ENCODE data around the gene YIPF6.
A peak's percentile ranks its signal among the peaks of the same experiment; 100 is the strongest.

YIPF6 gene, protein sequence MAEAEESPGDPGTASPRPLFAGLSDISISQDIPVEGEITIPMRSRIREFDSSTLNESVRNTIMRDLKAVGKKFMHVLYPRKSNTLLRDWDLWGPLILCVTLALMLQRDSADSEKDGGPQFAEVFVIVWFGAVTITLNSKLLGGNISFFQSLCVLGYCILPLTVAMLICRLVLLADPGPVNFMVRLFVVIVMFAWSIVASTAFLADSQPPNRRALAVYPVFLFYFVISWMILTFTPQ

DNA sequence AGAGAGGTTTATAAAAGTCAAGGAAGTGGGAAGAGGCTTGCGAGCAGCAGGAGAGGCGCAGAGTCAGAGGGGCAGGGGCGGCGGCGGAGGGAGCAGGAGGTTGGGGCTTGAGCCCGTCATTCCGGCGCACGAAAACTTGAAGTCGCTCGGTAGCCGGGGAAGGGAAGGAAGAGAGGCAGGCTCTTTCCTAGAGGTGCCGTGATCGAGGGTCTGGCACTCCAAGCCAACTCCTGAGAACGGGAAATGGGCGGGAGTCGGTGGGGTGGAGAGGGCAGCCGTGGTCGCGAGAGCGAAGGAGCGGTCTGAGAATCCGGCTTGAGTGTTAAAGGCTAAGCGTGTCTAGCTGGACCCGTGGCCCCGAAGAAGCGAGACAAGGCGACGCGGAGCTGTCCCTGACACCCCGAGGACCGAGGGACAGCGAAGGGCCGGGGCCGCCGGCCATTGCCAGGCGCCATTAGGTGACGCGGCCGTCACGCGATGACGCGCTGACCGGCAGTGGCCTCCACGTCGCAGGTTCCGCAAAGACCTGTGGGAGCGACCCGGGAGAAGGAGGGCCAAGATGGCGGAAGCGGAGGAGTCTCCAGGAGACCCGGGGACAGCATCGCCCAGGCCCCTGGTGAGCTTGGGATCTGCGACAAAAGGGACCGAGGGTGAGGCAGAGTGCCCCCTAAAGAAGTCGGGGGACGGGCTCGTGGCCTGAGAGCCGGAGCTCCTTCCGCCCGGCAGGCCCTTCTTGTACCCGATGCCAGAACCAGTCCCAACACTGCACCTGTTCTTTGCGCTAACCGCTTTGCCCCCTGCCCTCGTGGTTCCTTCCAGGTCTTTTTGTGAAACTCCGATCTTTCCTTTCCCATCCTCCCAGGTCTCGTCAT is at the start of gene YIPF6:
YIPF6 (plus strand) TSS at position 544 of the 872 bp plus-strand sequence; CDS start at position 560, 16 bp downstream.
- peak within 1 kb of the TSS; percentile 79 to 97 for H3K27ac ChIP-seq
- DNase-seq (ENCODE audit: low spot score), result peak; percentile 82
- TF ChIP-seq, protein P1, sequence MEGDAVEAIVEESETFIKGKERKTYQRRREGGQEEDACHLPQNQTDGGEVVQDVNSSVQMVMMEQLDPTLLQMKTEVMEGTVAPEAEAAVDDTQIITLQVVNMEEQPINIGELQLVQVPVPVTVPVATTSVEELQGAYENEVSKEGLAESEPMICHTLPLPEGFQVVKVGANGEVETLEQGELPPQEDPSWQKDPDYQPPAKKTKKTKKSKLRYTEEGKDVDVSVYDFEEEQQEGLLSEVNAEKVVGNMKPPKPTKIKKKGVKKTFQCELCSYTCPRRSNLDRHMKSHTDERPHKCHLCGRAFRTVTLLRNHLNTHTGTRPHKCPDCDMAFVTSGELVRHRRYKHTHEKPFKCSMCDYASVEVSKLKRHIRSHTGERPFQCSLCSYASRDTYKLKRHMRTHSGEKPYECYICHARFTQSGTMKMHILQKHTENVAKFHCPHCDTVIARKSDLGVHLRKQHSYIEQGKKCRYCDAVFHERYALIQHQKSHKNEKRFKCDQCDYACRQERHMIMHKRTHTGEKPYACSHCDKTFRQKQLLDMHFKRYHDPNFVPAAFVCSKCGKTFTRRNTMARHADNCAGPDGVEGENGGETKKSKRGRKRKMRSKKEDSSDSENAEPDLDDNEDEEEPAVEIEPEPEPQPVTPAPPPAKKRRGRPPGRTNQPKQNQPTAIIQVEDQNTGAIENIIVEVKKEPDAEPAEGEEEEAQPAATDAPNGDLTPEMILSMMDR (IDR thresholded peaks at IDR 0.05), result no peak
- H3K4me3 ChIP-seq, result peak within 1 kb of the TSS; percentile 84

DNA sequence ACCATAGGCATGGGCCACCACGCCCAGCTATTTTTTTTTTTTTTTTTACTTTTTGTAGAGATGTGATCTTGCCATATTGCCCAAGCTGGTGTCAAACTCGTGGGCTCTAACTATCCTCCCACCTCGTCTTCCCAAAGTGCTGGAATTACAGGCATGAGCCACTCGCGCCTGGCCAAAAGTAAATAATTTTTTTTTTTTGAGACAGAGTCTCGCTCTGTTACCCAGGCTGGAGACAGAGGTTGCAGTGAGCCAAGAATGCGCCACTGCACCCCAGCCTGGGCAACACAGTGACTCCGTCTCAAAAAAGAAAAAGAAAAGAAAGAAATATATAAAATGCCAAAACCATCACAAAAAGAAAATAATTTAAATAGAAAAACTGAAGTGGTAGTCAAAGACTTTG is 47.1 kb upstream of the YIPF6 start:
- Histone ChIP-seq H3K4me3 (no peak overlapping the region), H3K27ac (no peak overlapping the region)
- DNase-seq (ENCODE audit: low spot score), result no peak
- TF ChIP-seq, protein P1 (IDR thresholded peaks at IDR 0.05), result no peak

DNA sequence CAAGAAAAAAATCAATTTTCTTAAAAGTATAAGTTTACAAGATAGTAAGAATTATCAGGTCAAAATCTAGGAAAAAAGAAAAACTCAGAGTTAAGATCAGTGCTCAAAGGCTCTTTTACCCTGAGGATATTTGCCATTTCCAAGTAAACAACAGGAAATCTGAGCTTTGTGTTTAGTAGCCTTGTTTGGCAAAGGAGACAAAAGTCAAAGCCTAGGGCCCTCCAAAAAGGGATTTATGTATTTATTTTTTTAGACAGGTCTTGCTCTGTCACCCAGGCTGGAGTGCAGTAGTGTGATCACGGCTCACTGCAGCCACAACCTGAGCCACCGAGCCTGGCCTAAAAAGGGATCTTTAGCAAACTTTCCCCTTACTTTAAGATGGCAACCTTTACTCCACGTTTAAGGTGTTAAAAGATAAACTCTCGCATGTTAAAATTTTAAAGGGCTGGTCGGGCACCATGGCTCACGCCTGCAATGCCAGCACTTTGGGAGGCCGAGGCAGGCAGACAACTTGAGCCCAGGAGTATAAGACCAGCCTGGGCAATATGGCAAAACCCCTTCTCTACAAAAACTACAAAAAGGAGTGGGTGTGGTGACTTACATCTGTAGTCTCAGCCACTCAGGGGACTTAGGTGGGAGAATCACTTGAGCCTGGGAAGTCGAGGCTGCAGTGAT is 44.2 kb upstream of the YIPF6 start:
- TF ChIP-seq, protein P1 (IDR thresholded peaks at IDR 0.05), result no peak
- DNase-seq (ENCODE audit: low spot score), result no peak
- Histone ChIP-seq H3K4me3 (no peak overlapping the region), H3K27ac (no peak overlapping the region)

DNA sequence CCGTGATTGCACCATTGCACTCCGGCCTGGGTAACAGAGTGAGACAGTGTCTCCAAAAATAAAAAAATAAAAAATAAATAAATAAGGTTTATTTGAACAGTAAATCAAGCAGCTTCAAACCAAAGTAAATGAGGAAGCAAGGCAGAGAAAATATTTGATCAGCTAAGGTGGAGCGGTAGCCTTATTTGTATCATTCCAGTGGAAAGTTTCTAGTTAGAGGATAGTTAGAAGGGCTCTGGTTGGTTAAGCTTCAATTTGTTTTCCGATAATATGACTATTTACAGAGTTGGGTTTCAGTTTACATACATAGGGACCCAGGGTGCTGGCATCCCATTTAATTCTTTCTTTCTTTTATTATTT is 43.7 kb upstream of the YIPF6 start:
- H3K4me3 ChIP-seq, result no peak overlapping the region
- DNase-seq (ENCODE audit: low spot score), result no peak
- TF ChIP-seq, protein P1 (IDR thresholded peaks at IDR 0.05), result no peak
- H3K27ac ChIP-seq, result no peak overlapping the region

DNA sequence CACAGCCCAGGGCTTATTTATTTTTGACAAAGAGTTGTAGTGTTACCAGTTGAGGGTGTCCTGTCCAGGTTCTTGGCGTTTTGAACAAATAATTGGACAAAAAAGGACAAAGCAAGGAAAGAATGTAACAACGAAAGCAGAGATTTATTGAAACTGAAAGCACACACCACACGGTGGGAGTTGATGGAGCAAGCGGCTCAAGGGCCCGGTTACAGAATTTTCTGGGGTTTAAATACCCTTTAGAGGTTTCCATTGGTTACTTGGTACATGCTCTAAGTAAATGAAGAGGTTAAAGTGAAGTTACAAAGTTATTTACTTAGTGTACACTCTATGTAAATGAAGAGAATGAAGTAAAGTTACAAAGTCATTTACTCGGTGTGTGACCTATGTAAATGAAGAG is 37.8 kb upstream of the YIPF6 start:
- TF ChIP-seq, protein P1 (IDR thresholded peaks at IDR 0.05), result no peak
- Histone ChIP-seq H3K27ac (no peak overlapping the region), H3K4me3 (no peak overlapping the region)
- no peak for DNase-seq (ENCODE audit: low spot score)

DNA sequence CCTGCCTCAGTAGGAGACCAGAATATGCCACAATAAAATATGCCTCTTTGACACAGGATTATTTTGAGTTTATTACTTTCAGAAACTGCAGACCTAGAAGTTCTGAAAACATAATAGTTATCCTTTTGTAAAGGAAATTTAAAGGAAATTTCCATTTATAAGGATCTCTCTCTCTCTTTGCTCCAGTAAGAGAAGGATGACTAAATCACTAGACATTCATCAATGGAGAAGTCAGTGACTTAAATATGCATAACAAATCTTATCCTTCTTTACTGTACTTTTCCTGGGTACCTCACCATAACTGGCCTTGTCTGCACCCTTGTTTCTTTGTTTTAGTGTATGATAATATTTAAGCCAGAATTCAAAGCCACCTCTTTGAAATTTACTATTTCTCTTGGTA is 37.3 kb upstream of the YIPF6 start:
- Histone ChIP-seq H3K4me3 (no peak overlapping the region), H3K27ac (no peak overlapping the region)
- TF ChIP-seq, protein P1 (IDR thresholded peaks at IDR 0.05), result no peak
- no peak for DNase-seq (ENCODE audit: low spot score)

All from coronary artery (tissue), 2 donors.